CD4-positive, alpha-beta T cell (primary cell): ENCODE measurements around the gene FOXC1. TPM values are rescaled to one million over a fixed set of nuclear protein-coding genes. Genes with fewer than 3 reads are reported as not detected.

ENCODE experiments used
- ATAC-seq: fragments of 200-7000 bp; cut with Tn5 transposase; one replicate; pipeline ENCODE4 v1.10.0; 2022; ENCODE audit warnings: mild to moderate bottlenecking; ENCODE audit not compliant: poor library complexity
- CTCF ChIA-PET: fragments of 350-600 bp; sonication (Branson Sonifier 250); formaldehyde crosslinking; loops from one replicate; lab custom pipeline; 2021; ENCODE audit warnings: antibody characterized with exemption, inconsistent platforms; lab: Charles Lee
- POLR2A ChIA-PET: fragments of 350-600 bp; sonication (Branson Sonifier 250); formaldehyde crosslinking; loops from one replicate; lab custom pipeline; 2021; ENCODE audit warnings: antibody characterized with exemption, inconsistent platforms; lab: Charles Lee
- DNase-seq, 14 experiments: peaks; one replicate each; pipeline ENCODE4 v3.0.0-alpha.2; 2013 to 2020; ENCODE audit warnings: mixed read lengths in 2 of 14
- H3K27ac ChIP-seq, 2 donors: one replicate each; pipeline versions ENCODE4 v1.5.1 to v1.7.0; 2013; ENCODE audit warnings: low read length in 2 of 2, low read depth in 1 of 2, mild to moderate bottlenecking in 1 of 2
- H3K27me3 ChIP-seq, 2 experiments: 1 replicate in 1 of 2; 2 replicates in 1 of 2; pipeline versions ENCODE4 v1.6.1 to v1.7.0; 2013; ENCODE audit warnings: low read length in 2 of 2, control low read depth in 1 of 2, mild to moderate bottlenecking in 1 of 2, moderate library complexity in 1 of 2; ENCODE audit not compliant: insufficient read depth in 2 of 2, control insufficient read depth in 1 of 2
- H3K36me3 ChIP-seq: one replicate; pipeline ENCODE4 v1.6.1; 2013; ENCODE audit warnings: low read length, control low read depth; ENCODE audit not compliant: insufficient read depth
- H3K4me1 ChIP-seq: one replicate; pipeline ENCODE4 v1.6.1; 2013; ENCODE audit warnings: low read length, control low read depth; ENCODE audit not compliant: insufficient read depth
- H3K4me3 ChIP-seq: one replicate; pipeline ENCODE4 v1.5.1; 2013; ENCODE audit warnings: mild to moderate bottlenecking, low read length, moderate library complexity
- H3K9me3 ChIP-seq, 2 experiments: 1 replicate in 1 of 2; 2 replicates in 1 of 2; pipeline versions ENCODE4 v1.6.1 to v1.7.0; 2013; ENCODE audit warnings: low read length in 2 of 2, mild to moderate bottlenecking in 2 of 2, control low read depth in 1 of 2, moderate library complexity in 1 of 2; ENCODE audit not compliant: control insufficient read depth in 1 of 2, insufficient read depth in 1 of 2
- H3K27ac Mint-ChIP-seq: one replicate; pipeline ENCODE4 v1.8.0; 2020; ENCODE audit warnings: mixed read lengths
- H3K27me3 Mint-ChIP-seq: one replicate; pipeline ENCODE4 v1.8.0; 2021; ENCODE audit warnings: mixed read lengths
- H3K36me3 Mint-ChIP-seq: one replicate; pipeline ENCODE4 v1.8.0; 2021; ENCODE audit warnings: low read depth, mixed read lengths
- H3K4me1 Mint-ChIP-seq: one replicate; pipeline ENCODE4 v1.8.0; 2021; ENCODE audit warnings: low read depth, mixed read lengths
- H3K4me3 Mint-ChIP-seq: one replicate; pipeline ENCODE4 v1.8.0; 2020; ENCODE audit warnings: mild to moderate bottlenecking, mixed read lengths
- H3K9me3 Mint-ChIP-seq: one replicate; pipeline ENCODE4 v1.8.0; 2020; ENCODE audit warnings: mixed read lengths
- CTCF ChIP-seq: fragments of 200-600 bp; IDR thresholded peaks from one replicate; pipeline ENCODE4 v1.8.0; 2022; ENCODE audit warnings: antibody characterized with exemption, mild to moderate bottlenecking
- intact Hi-C, 2 experiments: fragments of 100-400 bp; cut with DNase I in 1 of 2; cut with micrococcal nuclease in 1 of 2; formaldehyde crosslinking; loops; one replicate each; pipeline versions ENCODE4 v1.15.1 to v1.9.0; 2023 to 2025; cut with DNase I, micrococcal nuclease
- total RNA-seq, 174 experiments: library from RNA in 2 of 174; stranded (reverse) in 2 of 174; gene quantifications; one replicate each; pipeline ENCODE4 v1.2.3 and lab custom pipeline; 2021 to 2026

The FOXC1 gene
- total RNA-seq, 2 experiments from 2014 or later, result not detected

GRCh38 chr6:1624851-1625781 is 15.4 kb downstream of the FOXC1 start:
- Mint-ChIP-seq H3K36me3 (peaks cover 13% of the 10 kb centered on the region), H3K9me3 (no peaks in the 10 kb centered on the region), H3K27ac (no peak overlapping the region), H3K27me3 (peaks cover 81% of the 10 kb centered on the region), H3K4me1 (peaks cover 21% of the 10 kb centered on the region), H3K4me3 (peak overlapping the region; percentile 69)
- ChIA-PET POLR2A (interaction anchor here (0.7 to 0.9 kb wide), 2 partner anchors 10 to 413 kb away, joined by 3 read pairs; no protein-coding TSS in a partner anchor), CTCF (no interaction called here)
- no peak overlapping the region for H3K27ac ChIP-seq
- H3K4me1 ChIP-seq, result peaks cover 17% of the 10 kb centered on the region
- no peaks in the 10 kb centered on the region for H3K36me3 ChIP-seq
- H3K4me3 ChIP-seq, result peak overlapping the region; percentile 46
- TF ChIP-seq CTCF, result no peak
- H3K9me3 ChIP-seq, result peaks cover 0 to 21% of the 10 kb centered on the region in 2 experiments
- DNase-seq (peak in 2 of 14 experiments; percentile 22 to 32), ATAC-seq (peak; percentile 32)
- peaks cover 53 to 76% of the 10 kb centered on the region in 2 experiments for H3K27me3 ChIP-seq
- intact Hi-C loops, result no loop called here

- Mint-ChIP-seq H3K4me1 (peaks cover 21% of the 10 kb centered on the region), H3K36me3 (peaks cover 13% of the 10 kb centered on the region), H3K27me3 (peaks cover 83% of the 10 kb centered on the region), H3K4me3 (peak overlapping the region; percentile 32), H3K9me3 (no peaks in the 10 kb centered on the region), H3K27ac (no peak overlapping the region)
- ChIA-PET CTCF (no interaction called here), POLR2A (interaction anchor here (0.6 to 1.1 kb wide), 5 partner anchors 10 to 600 kb away, joined by 3 to 4 read pairs (median 3); no protein-coding TSS in a partner anchor)
- peaks cover 12% of the 10 kb centered on the region for H3K4me1 ChIP-seq
- no peak for TF ChIP-seq CTCF
- peaks cover 0 to 13% of the 10 kb centered on the region in 2 experiments for H3K9me3 ChIP-seq
- no peak overlapping the region for H3K27ac ChIP-seq
- intact Hi-C loops, result no loop called here
- DNase-seq (peak in 1 of 14 experiments; percentile 22), ATAC-seq (no peak)
- H3K4me3 ChIP-seq, result no peak overlapping the region
- no peaks in the 10 kb centered on the region for H3K36me3 ChIP-seq
- peaks cover 48 to 68% of the 10 kb centered on the region in 2 experiments for H3K27me3 ChIP-seq
These were observed 16.2 kb downstream of the FOXC1 start for GRCh38 chr6:1625794-1626435.

GRCh38 chr6:1626481-1626880 is 16.8 kb downstream of the FOXC1 start:
- H3K27me3 ChIP-seq, result peaks cover 44 to 62% of the 10 kb centered on the region in 2 experiments
- Mint-ChIP-seq H3K9me3 (no peaks in the 10 kb centered on the region), H3K4me3 (peak overlapping the region; percentile 32), H3K27ac (no peak overlapping the region), H3K36me3 (peaks cover 13% of the 10 kb centered on the region), H3K4me1 (peaks cover 21% of the 10 kb centered on the region), H3K27me3 (peaks cover 80% of the 10 kb centered on the region)
- peaks cover 0 to 12% of the 10 kb centered on the region in 2 experiments for H3K9me3 ChIP-seq
- no peak for TF ChIP-seq CTCF
- CTCF ChIA-PET, result no interaction called here
- intact Hi-C loops, result no loop called here
- H3K36me3 ChIP-seq, result no peaks in the 10 kb centered on the region
- H3K27ac ChIP-seq, result no peak overlapping the region
- POLR2A ChIA-PET, result interaction anchor here (0.6 to 1.1 kb wide), 3 partner anchors 12 to 599 kb away, joined by 3 to 4 read pairs (median 3); no protein-coding TSS in a partner anchor
- no peak overlapping the region for H3K4me3 ChIP-seq
- peaks cover 12% of the 10 kb centered on the region for H3K4me1 ChIP-seq
- DNase-seq (no peak), ATAC-seq (no peak)
